Measurements from ENCODE around the gene MUC4. TPM values are rescaled to one million over a fixed set of nuclear protein-coding genes. Genes with fewer than 3 reads are reported as not detected.

Gene MUC4
- total and polyA plus RNA-seq, 9 of the 15 experiments (the other 6 are each of a cell fraction or from before 2014, with no cell fraction given) = under 0.01 to 0.21 (median 0.10) TPM; not detected in 4

DNA sequence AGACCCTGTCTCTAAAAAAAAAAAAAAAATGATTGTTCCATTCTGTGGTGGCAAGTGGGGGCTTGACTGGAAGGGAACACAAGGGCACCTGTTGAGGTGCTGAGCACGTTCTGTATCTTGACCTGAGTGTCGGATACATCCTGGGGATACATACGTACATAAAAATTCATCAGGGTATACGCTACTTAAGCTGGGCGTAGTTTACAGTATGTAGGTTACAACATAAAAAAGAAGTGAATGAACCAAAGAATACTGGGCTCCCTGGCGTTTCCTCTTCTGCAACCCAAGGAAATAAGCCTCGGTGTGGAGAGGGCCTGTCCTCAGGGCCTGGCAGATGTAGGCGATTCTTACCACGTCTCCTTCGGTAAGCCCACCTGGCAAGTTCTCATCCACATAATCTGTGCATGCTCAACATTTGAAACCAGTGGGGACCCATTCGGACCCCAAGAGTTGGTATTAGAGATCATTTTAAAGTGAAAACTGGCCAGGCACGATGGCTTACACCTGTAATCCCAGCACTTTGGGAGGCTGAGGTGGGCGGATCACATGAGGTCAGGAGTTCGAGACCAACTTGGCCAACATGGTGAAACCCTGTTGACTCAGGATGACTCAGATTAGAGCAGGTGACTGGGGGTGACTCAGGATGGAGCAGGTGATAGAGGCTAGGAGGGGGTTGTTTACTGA lies 96.0 kb downstream of the MUC4 start (continued):
- TF ChIP-seq, protein P1, sequence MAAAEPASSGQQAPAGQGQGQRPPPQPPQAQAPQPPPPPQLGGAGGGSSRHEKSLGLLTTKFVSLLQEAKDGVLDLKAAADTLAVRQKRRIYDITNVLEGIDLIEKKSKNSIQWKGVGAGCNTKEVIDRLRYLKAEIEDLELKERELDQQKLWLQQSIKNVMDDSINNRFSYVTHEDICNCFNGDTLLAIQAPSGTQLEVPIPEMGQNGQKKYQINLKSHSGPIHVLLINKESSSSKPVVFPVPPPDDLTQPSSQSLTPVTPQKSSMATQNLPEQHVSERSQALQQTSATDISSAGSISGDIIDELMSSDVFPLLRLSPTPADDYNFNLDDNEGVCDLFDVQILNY (CRISPR knock-in tag; IDR thresholded peaks at IDR 0.05) = 0 out of 2 replicates have a peak, but pooled peaks have one; percentile 15
- TF ChIP-seq TBL1XR1 (IDR thresholded peaks at IDR 0.05; ENCODE audit: low read length in 2 of 2) (no peak), TRIM24 (IDR thresholded peaks at IDR 0.05) (peak; percentile 99), ZBED1 (IDR thresholded peaks at IDR 0.05) (no peak), RAD21 (CRISPR knock-in tag; conservative IDR thresholded peaks at IDR 0.05 in 1 of 2, IDR thresholded peaks at IDR 0.05 in 1 of 2) (0 out of 4 replicates have a peak, but pooled peaks of 1 of the 2 experiments have one; percentile 2), PBX2 (CRISPR knock-in tag; IDR thresholded peaks at IDR 0.05; ENCODE audit: low read depth) (no peak), PBX2 (tag; conservative IDR thresholded peaks at IDR 0.05; ENCODE audit: low read depth) (no peak), SMAD2 (IDR thresholded peaks at IDR 0.05; ENCODE audit: low read depth, low read length) (no peak), CHD2 (IDR thresholded peaks at IDR 0.05; ENCODE audit: low read depth, low read length) (no peak), CBX8 (IDR thresholded peaks at IDR 0.05; ENCODE audit: borderline replicate concordance, extremely low read depth, low read depth, low read length, poor library complexity, severe bottlenecking) (no peak), IRF9 (tag; IDR thresholded peaks at IDR 0.05) (no peak), CREB1 (IDR thresholded peaks at IDR 0.05) (no peak), CREB1 (CRISPR knock-in tag; IDR thresholded peaks at IDR 0.05) (0 out of 2 replicates have a peak, but pooled peaks have one; percentile 22), JUND (IDR thresholded peaks at IDR 0.05; ENCODE audit: borderline replicate concordance, low read depth, low read length) (peak; percentile 95), JUND (tag; IDR thresholded peaks at IDR 0.05; ENCODE audit: borderline replicate concordance, low read depth, low read length) (peak; percentile 95), ESRRA (IDR thresholded peaks at IDR 0.05; ENCODE audit: borderline replicate concordance, low read depth) (peak; percentile 48), ZFP36 (IDR thresholded peaks at IDR 0.05; ENCODE audit: low read depth, low read length, partially characterized antibody) (no peak), CREBBP (IDR thresholded peaks at IDR 0.05; ENCODE audit: low read depth, low read length) (no peak), HDAC2 (IDR thresholded peaks at IDR 0.05) (peak; percentile 73; the same call in 1 of the 2 replicates), SRSF1 (IDR thresholded peaks at IDR 0.05; ENCODE audit: low read depth, low read length) (no peak)
- TF ChIP-seq, protein P2, sequence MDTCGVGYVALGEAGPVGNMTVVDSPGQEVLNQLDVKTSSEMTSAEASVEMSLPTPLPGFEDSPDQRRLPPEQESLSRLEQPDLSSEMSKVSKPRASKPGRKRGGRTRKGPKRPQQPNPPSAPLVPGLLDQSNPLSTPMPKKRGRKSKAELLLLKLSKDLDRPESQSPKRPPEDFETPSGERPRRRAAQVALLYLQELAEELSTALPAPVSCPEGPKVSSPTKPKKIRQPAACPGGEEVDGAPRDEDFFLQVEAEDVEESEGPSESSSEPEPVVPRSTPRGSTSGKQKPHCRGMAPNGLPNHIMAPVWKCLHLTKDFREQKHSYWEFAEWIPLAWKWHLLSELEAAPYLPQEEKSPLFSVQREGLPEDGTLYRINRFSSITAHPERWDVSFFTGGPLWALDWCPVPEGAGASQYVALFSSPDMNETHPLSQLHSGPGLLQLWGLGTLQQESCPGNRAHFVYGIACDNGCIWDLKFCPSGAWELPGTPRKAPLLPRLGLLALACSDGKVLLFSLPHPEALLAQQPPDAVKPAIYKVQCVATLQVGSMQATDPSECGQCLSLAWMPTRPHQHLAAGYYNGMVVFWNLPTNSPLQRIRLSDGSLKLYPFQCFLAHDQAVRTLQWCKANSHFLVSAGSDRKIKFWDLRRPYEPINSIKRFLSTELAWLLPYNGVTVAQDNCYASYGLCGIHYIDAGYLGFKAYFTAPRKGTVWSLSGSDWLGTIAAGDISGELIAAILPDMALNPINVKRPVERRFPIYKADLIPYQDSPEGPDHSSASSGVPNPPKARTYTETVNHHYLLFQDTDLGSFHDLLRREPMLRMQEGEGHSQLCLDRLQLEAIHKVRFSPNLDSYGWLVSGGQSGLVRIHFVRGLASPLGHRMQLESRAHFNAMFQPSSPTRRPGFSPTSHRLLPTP (IDR thresholded peaks at IDR 0.05; ENCODE audit: borderline replicate concordance, extremely low read depth, insufficient read length) = peak; percentile 16

Measured in K562 (cell line).